ENCODE data around the gene AGXT2. TPM values are rescaled to one million over a fixed set of nuclear protein-coding genes. Genes with fewer than 3 reads are reported as not detected.
A peak's percentile ranks its signal among the peaks of the same experiment; 100 is the strongest.

Gene AGXT2
- total and polyA plus RNA-seq, 12 donors, result 0.06 to 0.11 TPM; not detected in 10

- intact Hi-C loops (cut with DNase I), result no loop called here
- H3K36me3 ChIP-seq (replicated peaks in 1 of 2), result no peaks in the 10 kb centered on the region
- TF ChIP-seq, protein P1, sequence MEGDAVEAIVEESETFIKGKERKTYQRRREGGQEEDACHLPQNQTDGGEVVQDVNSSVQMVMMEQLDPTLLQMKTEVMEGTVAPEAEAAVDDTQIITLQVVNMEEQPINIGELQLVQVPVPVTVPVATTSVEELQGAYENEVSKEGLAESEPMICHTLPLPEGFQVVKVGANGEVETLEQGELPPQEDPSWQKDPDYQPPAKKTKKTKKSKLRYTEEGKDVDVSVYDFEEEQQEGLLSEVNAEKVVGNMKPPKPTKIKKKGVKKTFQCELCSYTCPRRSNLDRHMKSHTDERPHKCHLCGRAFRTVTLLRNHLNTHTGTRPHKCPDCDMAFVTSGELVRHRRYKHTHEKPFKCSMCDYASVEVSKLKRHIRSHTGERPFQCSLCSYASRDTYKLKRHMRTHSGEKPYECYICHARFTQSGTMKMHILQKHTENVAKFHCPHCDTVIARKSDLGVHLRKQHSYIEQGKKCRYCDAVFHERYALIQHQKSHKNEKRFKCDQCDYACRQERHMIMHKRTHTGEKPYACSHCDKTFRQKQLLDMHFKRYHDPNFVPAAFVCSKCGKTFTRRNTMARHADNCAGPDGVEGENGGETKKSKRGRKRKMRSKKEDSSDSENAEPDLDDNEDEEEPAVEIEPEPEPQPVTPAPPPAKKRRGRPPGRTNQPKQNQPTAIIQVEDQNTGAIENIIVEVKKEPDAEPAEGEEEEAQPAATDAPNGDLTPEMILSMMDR (IDR thresholded peaks at IDR 0.05), result no peak
- no peak for TF ChIP-seq POLR2A (IDR thresholded peaks at IDR 0.05)
- peaks cover 0 to 8% (median 0%) of the 10 kb centered on the region in 3 donors for H3K9me3 ChIP-seq (replicated peaks in 1 of 3)
- no peak overlapping the region for H3K4me3 ChIP-seq
- no peaks in the 10 kb centered on the region for H3K4me1 ChIP-seq (replicated peaks in 1 of 2)
- no peak overlapping the region for H3K27ac ChIP-seq
- WGBS, 4 donors, result 90 to 95% (median 92%) methylated on average over 3 to 4 of the region's 4 CpGs
- DNase-seq, result no peak
- H3K27me3 ChIP-seq, result no peaks in the 10 kb centered on the region
Observed at GRCh38 chr5:34967540-34967939, 80.2 kb downstream of the AGXT2 start.

DNA sequence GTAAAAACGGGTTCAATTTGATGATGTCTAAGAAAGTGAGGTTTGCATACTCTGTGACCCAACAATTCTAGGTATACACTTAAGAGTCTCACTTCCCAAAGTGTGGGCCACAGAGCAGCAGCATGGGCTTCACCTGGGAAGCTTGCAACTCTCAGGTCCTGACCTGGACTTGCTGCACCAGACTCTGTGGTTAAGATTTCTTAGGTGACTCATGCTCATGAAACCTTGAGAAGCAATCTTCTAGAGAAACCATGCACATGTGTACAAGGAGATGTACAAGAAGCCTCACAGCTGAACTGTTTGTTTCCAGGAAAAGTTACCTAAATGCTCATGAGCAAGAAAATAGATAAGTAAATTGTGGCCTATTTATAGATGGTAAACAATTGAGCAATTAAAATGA, 88.4 kb downstream of the AGXT2 start:
- TF ChIP-seq, protein P1 (IDR thresholded peaks at IDR 0.05), result no peak
- no peak for TF ChIP-seq POLR2A (IDR thresholded peaks at IDR 0.05)
- H3K9me3 ChIP-seq (replicated peaks in 1 of 3), result no peaks in the 10 kb centered on the region
- peaks cover 0 to 12% of the 10 kb centered on the region in 2 donors for H3K4me1 ChIP-seq (replicated peaks in 1 of 2)
- no peaks in the 10 kb centered on the region for H3K27me3 ChIP-seq
- DNase-seq, result no peak
- H3K36me3 ChIP-seq (replicated peaks in 1 of 2), result peaks cover 0 to 10% of the 10 kb centered on the region in 2 donors
- intact Hi-C loops (cut with DNase I), result no loop called here
- H3K4me3 ChIP-seq, result no peak overlapping the region
- WGBS, 4 donors, result 86 to 96% (median 93%) methylated on average over 1 of the region's 1 CpG
- H3K27ac ChIP-seq, result no peak overlapping the region

- TF ChIP-seq POLR2A (IDR thresholded peaks at IDR 0.05), result no peak
- TF ChIP-seq, protein P1 (IDR thresholded peaks at IDR 0.05), result peak; percentile 22 to 54 (median 38)
- Histone ChIP-seq H3K4me3 (no peak overlapping the region), H3K27me3 (no peaks in the 10 kb centered on the region), H3K4me1 (replicated peaks in 1 of 2) (peaks cover 0 to 12% of the 10 kb centered on the region in 2 donors), H3K36me3 (replicated peaks in 1 of 2) (peaks cover 0 to 16% of the 10 kb centered on the region in 2 donors), H3K9me3 (replicated peaks in 1 of 3) (no peaks in the 10 kb centered on the region), H3K27ac (no peak overlapping the region)
- WGBS, 4 donors, result 47 to 53% (median 52%) methylated on average over 5 of the region's 5 CpGs
- intact Hi-C loops (cut with DNase I), result no loop called here
- DNase-seq, result peak in 5 of 7 donors; percentile 25 to 71 (median 30)
Observed at GRCh38 chr5:34957857-34958690, 89.7 kb downstream of the AGXT2 start.

DNA sequence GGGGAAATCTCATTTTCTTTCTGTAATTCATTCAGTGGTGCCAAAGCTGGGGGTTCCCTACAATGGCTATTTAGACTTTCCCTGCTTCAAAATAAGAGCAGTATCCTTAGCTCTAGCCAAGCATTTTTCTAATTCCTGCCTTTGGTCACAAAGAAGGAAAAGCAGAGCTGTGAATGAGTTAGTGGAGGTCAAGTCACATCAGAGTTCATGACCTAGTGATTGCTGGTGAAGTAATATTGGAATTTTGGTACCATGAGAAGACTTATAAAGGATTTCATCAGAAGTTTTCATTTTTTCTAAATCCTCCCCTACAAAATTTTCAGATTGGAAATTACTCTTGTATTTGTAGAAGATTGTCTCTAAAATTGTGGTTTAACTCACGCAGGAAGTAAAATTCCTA, 90.4 kb downstream of the AGXT2 start:
- 94 to 97% (median 96%) methylated on average over 1 of the region's 1 CpG for WGBS, 4 donors
- H3K27me3 ChIP-seq, result no peaks in the 10 kb centered on the region
- H3K36me3 ChIP-seq (replicated peaks in 1 of 2), result peaks cover 0 to 16% of the 10 kb centered on the region in 2 donors
- H3K27ac ChIP-seq, result peak overlapping the region in 1 of 5 donors; percentile 25
- TF ChIP-seq, protein P1 (IDR thresholded peaks at IDR 0.05), result no peak
- TF ChIP-seq POLR2A (IDR thresholded peaks at IDR 0.05), result no peak
- H3K4me3 ChIP-seq, result no peak overlapping the region
- intact Hi-C loops (cut with DNase I), result no loop called here
- DNase-seq, result no peak
- H3K9me3 ChIP-seq (replicated peaks in 1 of 3), result no peaks in the 10 kb centered on the region
- H3K4me1 ChIP-seq (replicated peaks in 1 of 2), result peaks cover 0 to 12% of the 10 kb centered on the region in 2 donors

Other genes with a start within 250 kb of the AGXT2 start
- gene TTC23L, start 208.8 kb downstream of the AGXT2 start, total RNA-seq, result 1 to 10 TPM in 6 of 9 donors, under 1 TPM in 1, not detected in 2; 0.83 to 4.8 (median 3.4) TPM
- gene TTC23L, start 208.8 kb downstream of the AGXT2 start, polyA plus RNA-seq, result 1 to 10 TPM in 2 of 3 donors, under 1 TPM in 1; 0.40 to 4.8 (median 1.0) TPM
- gene RAD1, start 132.4 kb downstream of the AGXT2 start, total RNA-seq, result 10 to 100 TPM; 10.5 to 40.9 (median 27.5) TPM
- gene RAD1, start 132.4 kb downstream of the AGXT2 start, polyA plus RNA-seq, result 10 to 100 TPM; 12.1 to 42.2 (median 16.4) TPM
- 10 to 100 TPM; 10.6 to 43.2 (median 20.2) TPM for gene BRIX1, start 132.2 kb downstream of the AGXT2 start, total RNA-seq
- gene BRIX1, start 132.2 kb downstream of the AGXT2 start, polyA plus RNA-seq, result 10 to 100 TPM; 14.9 to 55.3 (median 20.0) TPM
- 10 to 100 TPM; 12.8 to 36.6 (median 31.9) TPM for gene DNAJC21, start 118.4 kb downstream of the AGXT2 start, total RNA-seq
- gene DNAJC21, start 118.4 kb downstream of the AGXT2 start, polyA plus RNA-seq, result 10 to 100 TPM; 15.4 to 52.9 (median 21.6) TPM
- 100 to 1,000 TPM in 5 of 9 donors, 10 to 100 TPM in 3, 1 to 10 TPM in 1; 6.3 to 149 (median 100) TPM for gene PRLR, start 182.5 kb upstream of the AGXT2 start, total RNA-seq
- gene PRLR, start 182.5 kb upstream of the AGXT2 start, polyA plus RNA-seq, result 10 to 100 TPM in 1 of 3 donors, 1 to 10 TPM in 2; 2.1 to 57.1 (median 2.7) TPM

All from adrenal gland (tissue), 12 donors.